HG03025 (cell line): ENCODE results near the gene CENPU.
"Not testable (repeated sequence)": the region's sequence is repeated elsewhere in the genome, so short reads cannot be mapped to it uniquely, and the experiment has no call there.

Experiments
- ATAC-seq: cut with Tn5 transposase; IDR thresholded peaks from one replicate; pipeline ENCODE4 v1.9.1; 2021; ENCODE audit warnings: mild to moderate bottlenecking, moderate library complexity; ENCODE audit not compliant: unreplicated experiment, low FRiP score

The CENPU gene, protein sequence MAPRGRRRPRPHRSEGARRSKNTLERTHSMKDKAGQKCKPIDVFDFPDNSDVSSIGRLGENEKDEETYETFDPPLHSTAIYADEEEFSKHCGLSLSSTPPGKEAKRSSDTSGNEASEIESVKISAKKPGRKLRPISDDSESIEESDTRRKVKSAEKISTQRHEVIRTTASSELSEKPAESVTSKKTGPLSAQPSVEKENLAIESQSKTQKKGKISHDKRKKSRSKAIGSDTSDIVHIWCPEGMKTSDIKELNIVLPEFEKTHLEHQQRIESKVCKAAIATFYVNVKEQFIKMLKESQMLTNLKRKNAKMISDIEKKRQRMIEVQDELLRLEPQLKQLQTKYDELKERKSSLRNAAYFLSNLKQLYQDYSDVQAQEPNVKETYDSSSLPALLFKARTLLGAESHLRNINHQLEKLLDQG

DNA sequence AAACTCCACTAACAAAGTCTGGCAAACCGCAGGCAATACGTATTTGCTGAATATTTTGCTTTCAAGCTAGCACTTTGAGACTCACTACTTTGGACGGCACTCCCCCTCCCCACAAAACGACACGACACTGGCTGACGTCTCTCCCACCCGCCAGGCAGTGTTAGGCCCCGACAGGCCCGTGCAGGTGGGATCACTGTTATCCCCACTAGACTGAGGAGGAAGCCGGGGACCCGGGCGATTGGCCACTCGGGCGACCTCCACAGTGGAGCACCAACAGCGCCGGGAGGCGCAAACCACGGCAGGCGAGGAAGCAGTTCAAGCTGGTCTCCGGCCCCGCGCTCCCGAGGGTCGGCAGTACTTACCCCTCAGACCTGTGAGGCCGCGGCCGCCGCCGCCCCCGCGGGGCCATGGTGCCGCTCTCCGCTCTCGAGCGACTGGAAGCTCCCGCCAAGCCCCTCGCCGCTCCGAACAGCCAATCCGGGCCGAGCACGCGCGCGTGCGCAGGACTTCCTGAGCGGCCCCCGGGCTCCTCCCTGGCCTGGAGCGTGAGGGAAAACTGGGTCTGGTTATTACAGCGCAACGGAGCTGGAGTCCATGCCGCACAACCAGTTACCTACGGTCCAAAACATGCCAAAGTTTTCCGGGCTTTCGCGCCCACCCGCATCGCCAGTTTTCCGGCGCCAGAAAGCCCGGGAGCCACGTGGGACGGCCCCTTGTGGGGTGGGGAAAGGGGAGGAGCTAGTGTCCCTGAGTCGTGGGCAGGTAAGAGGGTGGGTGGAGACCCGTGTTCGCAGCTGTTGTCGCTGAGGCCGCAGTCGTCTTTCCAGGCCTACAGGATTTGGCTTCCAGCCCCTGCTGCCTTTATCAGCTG lies at the start of gene CENPU:
Gene CENPU (minus strand): TSS at position 443 of the 871 bp plus-strand sequence. CDS start 34 bp downstream, at position 409.
- ATAC-seq, result peak; percentile 94

DNA sequence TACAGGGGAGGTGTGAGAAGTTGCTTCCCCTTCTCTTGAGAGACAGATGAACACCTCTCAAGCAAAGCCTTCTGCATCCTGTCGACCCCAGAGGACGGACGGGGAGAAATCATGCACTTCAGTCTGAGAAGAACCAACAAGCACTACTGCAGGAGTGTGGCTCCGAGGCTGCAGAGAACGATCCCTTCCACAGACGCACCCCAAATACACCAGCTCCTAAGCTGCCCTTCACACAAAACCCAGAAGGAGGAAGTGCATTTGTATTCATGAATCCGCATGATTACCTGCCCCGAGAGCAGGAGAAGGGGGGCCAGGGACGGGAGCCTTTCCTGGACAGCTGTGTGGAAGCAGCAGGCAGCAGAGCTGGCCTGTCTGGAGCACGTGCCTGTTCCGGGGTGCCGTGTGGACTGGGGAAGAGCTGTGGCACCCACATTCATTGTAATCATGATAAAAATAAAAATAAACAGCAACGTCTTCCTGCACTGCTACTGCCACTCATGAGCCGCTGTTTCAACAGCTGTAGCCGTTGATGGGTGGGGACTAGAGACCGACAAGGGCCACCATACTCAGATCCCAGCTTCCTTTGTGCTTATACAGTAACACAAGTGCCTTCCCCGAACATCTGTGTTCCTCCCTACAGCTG lies 49.0 kb upstream of the CENPU start:
- ATAC-seq, result no peak

DNA sequence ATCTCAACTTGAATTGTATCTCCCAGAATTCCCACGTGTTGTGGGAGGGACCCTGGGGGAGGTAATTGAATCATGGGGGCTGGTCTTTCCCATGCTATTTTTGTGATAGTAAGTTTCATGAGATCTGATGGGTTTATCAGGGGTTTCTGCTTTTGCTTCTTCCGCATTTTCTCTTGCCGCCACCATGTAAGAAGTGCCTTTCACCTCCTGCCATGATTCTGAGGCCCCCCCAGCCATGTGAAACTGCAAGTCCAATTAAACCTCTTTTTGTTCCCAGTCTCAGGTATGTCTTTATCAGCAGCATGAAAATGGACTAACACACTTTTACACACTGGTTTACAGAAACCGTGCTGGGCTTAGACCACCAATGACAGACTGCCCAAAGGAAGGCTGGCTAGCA lies 45.3 kb upstream of the CENPU start:
- not testable (repeated sequence) for ATAC-seq

DNA sequence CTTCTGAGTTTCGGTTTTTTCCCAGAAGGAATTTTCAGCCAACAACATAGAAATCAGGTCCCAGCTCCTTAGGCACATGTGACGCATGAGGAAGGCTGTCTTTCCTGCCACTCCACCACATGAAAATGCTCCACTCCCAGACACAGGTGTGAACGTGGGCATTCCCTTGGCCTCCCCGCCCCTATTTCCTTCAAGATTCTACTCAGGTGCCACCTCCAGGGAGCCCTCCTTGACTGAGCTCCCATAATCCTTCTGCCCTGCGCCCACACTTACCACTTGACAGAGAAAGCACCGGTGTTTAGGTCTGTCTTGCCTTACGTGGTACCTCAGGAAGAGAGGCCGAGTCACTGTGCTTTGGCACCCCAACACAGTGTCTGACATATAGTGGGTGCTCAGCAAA lies 44.4 kb upstream of the CENPU start:
- ATAC-seq, result no peak

DNA sequence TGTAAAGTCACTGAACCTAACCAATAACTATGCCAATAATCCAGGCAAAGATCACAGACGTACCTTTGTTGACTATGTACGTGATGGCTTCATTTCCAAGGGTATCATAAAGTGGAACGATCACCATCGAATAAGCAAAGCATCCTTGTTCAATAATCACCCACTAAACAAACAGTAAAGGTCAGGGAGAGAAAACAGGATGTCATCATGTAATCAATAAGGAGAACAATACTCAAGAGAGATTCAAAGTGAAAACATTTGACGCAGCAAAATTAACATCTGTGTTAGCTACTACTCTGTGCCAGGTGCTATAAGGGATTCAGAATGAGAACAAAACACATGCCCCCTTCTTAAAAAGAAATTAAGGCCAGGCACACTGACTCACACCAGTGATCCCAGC lies 42.9 kb upstream of the CENPU start:
- no peak for ATAC-seq

DNA sequence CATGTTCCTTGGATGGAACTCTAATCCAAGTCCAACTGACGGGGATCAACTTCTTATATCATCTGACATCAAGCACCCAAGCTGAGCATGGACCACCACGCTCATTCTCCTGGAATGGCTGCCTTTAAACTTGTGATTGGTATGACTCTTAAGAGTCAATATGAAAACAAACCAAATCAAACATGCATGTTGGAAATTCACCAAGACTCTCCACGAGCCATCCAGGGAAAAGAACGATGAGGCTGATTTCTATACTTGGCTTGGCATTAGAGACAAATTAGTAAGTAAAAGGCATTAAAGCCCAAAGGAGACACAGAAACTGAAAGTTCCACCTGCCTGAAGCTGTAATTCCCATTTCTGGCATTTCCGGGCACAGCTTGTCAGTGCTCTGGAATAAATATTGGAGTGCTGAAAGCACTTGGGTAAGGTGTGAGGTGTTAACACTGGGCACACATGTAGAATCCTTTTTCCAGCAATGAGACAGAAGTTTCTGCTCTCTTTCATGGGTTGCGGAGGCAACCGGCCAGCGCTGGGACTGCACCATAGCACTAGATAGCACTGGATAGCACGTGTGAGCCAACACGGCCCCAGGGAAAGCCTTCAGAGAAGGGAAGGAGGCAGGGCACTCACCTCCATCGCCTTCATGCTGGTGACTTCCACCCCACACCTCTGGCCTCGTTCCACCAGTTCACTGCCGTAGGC lies 42.1 kb upstream of the CENPU start:
- ATAC-seq, result no peak

DNA sequence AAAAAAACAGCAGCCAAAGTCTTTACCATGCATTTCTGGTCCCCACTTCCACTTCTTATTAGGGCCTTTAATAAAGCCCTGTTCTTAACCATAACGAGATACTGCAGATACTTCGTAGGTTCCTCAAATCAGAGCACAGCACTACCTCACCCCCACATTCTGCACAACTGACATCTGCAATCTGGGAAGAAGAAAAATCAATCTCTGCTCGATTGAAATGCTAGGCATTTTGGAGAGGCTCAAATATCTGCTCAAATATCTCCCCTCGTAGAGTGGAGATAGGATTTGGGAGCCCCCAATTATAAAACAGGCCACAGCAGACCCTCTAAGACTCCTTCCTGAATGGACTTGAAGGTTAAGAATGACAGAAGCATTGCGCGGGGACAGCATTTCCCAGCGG lies 40.3 kb upstream of the CENPU start:
- no peak for ATAC-seq

DNA sequence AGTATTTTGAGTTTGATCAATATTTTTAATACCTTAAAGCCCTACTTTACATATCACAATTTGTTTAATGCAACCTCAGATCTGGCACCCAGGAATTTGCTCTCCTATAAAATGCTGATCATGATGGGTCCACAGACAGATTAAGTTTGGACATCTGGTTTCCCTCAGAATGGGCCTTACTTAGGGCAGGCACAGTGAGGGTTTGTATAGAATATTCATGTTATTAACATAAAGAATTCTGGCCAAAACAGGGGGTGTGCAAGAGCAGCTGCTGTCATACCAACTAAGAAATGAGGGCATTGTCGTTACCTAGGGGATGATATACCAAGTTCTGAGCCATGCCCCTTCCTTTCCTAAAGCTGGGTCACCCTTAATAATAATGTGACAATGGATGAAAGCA lies 37.5 kb upstream of the CENPU start:
- ATAC-seq, result no peak

DNA sequence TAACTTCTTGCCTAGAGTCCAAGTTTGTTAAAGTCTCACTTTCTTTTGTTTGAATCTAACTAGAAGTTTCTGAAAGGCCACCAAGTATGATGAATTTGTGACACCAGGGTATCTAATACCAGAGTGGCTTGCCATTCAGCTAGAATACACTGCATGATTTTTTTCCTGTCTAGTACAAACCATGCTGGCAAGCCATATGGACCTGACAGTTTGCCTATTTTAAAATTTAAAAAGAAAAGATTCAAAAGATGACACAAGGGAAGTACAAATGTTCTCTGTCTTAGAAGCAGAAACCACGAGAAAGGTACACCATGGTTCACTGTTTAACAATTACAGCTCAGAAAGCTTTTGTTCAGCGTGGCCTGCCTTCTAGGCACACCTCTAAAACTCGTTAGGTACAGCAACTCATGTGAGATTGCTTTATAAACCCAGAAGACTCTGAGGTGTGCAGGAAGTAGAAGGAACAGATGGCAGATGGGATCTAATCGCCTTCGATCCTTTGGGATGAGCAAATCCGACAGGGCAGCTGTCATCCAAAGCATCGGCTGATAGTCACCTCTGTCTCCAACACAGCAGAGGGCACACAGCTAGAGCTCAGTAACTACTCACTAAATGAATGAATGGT lies 35.4 kb upstream of the CENPU start:
- no peak for ATAC-seq

DNA sequence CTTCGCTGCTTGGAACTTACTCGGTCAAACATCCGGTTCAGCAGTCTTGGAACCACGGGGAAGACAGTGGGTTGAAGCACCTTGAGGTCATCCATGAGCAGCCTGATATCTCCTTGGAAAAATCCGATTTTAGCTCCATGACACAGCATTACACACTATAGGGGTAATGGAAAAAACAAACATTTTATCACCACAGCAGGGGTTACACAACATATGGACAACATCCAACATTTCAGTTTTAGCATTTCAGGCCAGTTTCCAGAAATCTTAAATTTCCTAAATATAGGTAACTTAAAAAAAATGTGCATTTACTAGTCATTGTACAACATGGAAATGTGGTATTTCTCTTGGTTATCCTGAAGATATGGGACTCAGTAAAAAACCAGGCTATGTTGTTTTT lies 34.4 kb upstream of the CENPU start:
- no peak for ATAC-seq

DNA sequence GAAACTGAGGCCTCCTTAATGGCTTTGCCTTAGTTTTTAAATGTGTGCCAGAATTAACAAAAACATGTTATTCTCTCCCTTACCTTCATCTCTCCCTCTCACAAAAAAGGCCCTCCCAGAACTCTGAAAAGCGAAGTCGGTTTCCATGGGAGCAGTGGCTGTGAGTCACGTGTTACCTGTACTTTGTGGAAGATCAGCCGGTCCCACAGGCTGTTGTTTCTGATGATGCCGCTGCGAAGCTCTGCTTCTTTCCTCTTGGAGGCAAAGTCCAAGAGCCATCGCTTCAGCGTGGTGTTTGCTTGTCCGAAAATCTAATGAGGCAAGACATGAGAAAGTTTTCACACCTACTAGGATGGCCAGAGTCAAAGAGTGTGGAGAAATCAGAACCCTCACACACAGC lies 32.5 kb upstream of the CENPU start:
- ATAC-seq, result no peak

DNA sequence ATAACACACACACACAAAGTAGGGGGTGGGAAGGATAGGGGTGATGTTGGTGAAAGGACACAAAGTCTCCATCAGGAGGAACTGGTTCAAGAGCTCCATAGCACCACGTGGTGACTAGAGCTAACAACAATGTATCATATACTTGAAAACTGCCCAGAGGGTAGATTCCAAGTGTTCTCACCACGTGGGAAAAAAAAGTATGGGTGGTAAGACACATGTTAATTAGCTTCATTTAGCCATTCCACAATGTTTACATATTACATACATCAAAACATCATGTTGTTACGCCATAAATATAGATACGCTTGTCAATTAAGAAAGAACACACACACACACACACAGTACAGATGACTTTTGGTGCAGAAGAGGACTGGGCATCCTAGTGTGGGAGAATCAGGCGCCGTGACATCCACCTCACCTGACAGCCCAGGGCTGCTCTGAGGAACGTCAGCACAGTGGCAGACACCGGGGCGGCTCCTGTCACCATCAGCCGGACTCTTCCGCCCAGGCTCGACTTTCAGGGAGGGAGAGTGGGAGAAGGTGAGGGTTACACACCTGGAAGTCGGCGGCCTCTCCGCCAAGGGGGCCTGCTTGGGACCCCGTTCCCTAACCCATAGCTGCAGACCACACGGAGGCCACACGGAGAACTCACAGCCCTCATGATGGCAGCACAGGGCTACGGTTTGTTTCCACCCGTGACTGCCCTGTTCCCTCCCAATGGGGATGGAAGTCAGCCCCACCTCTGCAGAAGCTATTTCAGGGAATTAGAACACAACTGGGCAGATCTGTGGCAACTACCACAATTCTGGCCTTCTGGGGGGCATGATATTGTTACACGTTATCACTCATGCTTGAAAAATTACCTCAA lies 31.8 kb upstream of the CENPU start:
- ATAC-seq, result no peak

DNA sequence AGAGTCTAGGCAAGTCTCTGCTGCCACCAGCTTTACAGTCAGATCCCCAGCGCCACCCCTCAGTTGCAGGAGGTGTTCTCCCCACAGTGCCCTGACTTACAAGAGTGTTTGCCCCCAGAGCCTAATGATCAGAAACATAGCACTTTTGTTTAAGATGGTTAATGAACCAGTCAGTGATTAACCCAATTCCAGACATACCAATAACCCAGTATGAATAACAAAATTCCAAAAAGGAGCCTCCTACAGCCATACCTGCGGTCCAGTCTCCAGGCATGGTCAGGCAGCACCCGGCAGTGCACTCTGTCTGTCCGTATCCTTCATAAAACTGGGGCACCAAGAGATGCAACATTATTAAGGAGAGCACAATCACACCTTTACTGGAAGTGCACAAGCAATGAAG lies 30.7 kb upstream of the CENPU start:
- ATAC-seq, result no peak

DNA sequence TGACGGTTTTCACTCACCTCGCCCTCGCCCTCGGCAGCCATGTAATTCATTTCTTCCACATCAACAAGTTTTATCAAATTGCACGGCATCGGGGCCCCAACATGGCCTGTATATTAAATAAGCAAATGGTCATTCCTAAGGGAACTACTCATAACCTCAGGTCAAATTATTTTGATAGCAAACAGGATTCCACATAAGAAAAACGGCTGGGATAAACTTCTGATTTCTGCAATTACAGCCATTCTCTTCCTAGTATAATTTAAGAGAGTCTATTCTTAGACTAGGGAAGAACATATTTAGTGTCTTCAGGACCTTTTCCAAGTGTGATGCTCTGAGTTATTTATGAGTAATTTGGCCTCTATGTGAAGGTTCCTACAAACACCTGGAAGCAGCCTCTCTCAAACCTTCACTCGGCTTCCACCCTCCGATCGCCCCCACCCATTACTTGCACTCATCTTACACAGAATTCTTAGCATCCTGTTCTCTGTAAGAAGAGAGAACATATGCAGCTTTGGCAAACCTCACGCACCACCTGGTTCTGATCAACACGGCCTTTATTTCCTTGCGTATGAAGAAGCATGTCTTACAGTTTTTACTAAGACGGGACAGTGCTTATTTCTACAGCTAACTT lies 29.4 kb upstream of the CENPU start:
- ATAC-seq, result no peak

DNA sequence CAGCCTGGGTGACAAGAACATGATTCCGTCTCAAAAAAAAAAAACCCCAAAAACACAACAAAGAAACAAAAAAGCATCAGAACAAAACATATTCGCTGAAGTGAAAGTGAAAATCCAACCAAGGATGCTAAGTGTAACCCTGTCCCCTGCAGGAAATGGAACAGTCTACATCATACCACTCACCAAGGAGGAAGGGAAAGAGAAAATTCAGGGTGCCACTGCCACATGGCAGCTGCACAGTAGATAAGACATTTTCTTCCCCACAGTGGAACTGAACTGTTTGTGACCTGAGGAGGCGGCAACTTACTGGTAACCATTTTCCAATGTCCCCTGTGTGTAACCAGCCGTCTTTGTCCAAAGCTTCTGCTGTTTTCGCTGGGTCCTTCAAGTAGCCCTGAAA lies 28.2 kb upstream of the CENPU start:
- no peak for ATAC-seq

DNA sequence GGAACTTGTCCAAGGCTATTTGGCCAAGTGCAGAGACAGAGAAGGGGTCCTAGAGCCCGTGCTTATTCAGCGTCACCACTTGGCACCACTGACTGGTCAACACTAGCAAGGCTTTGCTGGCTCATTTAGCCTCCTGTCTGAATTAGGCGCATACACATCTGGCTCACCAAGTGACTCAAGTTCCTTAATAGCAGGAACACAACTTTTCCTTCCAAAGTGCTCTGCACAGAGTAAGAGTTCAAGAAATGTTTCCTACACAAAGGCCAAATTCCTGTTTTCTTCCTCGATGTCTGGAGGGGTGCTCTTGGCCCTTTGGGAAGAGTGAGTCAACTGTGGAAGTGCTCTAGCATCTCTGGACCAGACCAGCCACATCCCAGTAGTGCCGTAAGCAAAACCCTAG lies 26.8 kb upstream of the CENPU start:
- ATAC-seq, result no peak

DNA sequence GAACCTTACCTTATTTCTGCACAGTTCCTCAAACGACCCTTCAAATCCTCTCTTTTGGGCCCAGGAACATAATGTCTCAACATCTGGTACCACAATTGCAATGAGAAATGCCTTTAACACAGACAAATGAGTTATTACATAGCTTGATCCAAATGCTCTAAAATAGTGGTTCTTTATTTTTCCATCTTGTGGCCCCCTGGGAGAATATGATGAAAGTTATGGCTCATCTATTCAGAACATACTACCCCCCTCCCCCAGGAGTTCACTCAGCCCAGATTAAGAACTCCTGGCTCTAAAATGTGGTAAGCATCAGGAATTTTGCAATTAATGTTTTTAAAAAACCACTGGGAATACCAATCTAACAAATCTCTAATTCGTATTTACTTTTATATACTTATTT lies 23.9 kb upstream of the CENPU start:
- no peak for ATAC-seq

DNA sequence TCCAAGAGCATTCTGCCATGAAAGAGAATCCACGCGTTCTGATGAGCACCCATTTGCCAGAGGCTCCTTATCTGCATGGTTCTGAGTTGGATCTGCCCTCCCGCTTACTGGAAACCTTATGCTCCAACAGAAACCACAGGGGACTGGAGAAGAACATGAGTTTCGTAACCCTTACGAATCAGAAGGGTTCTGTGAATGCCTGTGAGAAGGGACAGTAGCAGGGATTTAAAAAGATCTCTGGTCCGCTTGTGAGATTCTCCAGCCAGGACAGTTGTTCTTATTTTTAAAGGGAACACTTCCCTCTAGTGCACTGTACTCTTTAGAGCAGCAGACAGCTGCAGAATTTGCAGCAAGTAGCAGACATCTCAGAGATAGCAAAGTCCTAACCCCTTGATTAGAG lies 22.5 kb upstream of the CENPU start:
- ATAC-seq, result no peak

DNA sequence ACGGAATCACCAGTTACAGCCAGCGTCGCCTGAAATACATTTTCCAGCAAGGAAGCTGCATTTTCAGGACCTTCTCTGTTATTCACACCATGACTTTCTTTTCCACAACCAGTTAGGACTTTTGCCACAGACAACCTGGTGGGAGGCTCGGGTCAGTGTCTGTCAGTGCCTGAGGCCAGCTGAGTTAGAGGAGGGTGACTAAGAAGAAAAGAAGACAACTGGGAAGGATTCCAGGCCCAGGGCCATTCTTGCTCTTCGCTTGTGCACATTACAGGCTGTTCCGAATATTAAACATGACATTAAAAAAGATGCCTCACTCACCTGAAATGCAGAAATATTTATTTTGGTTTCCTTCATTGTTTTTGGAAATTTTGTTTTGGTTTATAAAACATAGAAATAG lies 21.4 kb upstream of the CENPU start:
- no peak for ATAC-seq
